ENCODE results near the gene MYCBP2.

MYCBP2 gene

GRCh38 chr13:77313923-77314322, 13.0 kb downstream of the MYCBP2 start:
- no peak for DNase-seq
- Mint-ChIP-seq H3K36me3 (ENCODE audit: low read depth) (no peaks in the 10 kb centered on the region), H3K9me3 (no peaks in the 10 kb centered on the region), H3K27ac (no peak overlapping the region), H3K4me3 (no peak overlapping the region), H3K4me1 (peaks cover 20% of the 10 kb centered on the region), H3K27me3 (ENCODE audit: low read depth, poor library complexity) (no peaks in the 10 kb centered on the region)
- TF ChIP-seq, protein P1, sequence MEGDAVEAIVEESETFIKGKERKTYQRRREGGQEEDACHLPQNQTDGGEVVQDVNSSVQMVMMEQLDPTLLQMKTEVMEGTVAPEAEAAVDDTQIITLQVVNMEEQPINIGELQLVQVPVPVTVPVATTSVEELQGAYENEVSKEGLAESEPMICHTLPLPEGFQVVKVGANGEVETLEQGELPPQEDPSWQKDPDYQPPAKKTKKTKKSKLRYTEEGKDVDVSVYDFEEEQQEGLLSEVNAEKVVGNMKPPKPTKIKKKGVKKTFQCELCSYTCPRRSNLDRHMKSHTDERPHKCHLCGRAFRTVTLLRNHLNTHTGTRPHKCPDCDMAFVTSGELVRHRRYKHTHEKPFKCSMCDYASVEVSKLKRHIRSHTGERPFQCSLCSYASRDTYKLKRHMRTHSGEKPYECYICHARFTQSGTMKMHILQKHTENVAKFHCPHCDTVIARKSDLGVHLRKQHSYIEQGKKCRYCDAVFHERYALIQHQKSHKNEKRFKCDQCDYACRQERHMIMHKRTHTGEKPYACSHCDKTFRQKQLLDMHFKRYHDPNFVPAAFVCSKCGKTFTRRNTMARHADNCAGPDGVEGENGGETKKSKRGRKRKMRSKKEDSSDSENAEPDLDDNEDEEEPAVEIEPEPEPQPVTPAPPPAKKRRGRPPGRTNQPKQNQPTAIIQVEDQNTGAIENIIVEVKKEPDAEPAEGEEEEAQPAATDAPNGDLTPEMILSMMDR (IDR thresholded peaks at IDR 0.05): no peak

GRCh38 chr13:77312311-77312710, 14.6 kb downstream of the MYCBP2 start:
- no peak for DNase-seq
- H3K4me1 Mint-ChIP-seq: peaks cover 17% of the 10 kb centered on the region
- TF ChIP-seq, protein P1 (IDR thresholded peaks at IDR 0.05): no peak
- H3K27ac Mint-ChIP-seq: no peak overlapping the region
- peaks cover 3% of the 10 kb centered on the region for H3K27me3 Mint-ChIP-seq (ENCODE audit: low read depth, poor library complexity)
- H3K4me3 Mint-ChIP-seq: no peak overlapping the region
- H3K9me3 Mint-ChIP-seq: no peaks in the 10 kb centered on the region
- H3K36me3 Mint-ChIP-seq (ENCODE audit: low read depth): no peaks in the 10 kb centered on the region

DNA sequence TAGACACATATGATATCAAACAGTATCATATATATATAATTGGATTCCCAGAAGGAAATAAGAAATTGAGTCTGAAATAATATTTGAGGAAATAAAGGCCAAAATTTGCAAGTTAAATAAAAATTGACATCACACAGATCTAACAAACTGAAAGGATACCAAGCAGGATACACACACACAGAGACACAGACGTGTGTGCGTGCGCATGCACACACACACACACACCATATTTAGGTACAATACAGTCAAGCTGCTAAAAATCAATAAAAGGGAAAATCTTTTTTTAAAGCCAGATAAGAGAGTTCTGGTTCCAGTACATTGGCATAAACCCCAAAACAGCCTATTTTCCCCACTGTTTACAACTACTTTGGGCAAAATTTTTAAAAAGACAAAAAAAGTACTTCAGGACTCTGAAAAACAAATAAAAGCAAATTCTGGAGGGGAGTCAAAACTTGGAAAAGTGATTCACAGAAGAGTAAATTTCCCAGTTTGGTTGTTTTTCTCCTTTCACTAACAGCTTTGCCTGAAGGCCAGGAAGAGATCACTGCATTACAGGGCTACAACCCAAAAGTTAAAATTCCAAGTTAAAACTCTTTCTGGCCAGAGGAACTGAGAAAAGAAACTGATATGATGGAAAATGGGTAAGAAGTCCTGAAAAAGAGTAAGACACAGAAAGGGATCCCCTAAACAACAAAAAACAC, 16.2 kb downstream of the MYCBP2 start:
- Mint-ChIP-seq H3K4me3 (no peak overlapping the region), H3K27me3 (ENCODE audit: low read depth, poor library complexity) (peaks cover 3% of the 10 kb centered on the region), H3K27ac (peak overlapping the region; percentile 27), H3K36me3 (ENCODE audit: low read depth) (no peaks in the 10 kb centered on the region), H3K4me1 (peaks cover 27% of the 10 kb centered on the region), H3K9me3 (no peaks in the 10 kb centered on the region)
- TF ChIP-seq, protein P1 (IDR thresholded peaks at IDR 0.05): no peak
- DNase-seq: no peak

DNA sequence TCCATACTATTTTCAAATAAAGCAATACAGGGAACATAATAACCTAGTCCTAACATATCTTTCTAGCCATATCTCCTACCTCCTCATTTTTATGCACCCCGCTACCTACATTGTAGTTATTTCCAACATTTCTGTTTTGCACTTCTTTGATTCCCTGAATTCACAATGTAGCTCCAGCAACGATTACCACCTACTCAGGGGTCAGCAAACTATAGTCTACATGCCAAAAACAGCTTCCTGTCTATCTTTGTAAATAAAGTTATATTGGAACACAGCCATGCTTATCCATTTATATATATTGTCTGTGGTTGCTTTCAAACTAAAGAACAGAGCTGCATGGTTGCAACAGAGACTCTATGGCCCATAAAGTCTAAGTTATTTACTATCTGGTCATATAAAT, 16.7 kb downstream of the MYCBP2 start:
- H3K4me3 Mint-ChIP-seq: no peak overlapping the region
- peaks cover 2% of the 10 kb centered on the region for H3K9me3 Mint-ChIP-seq
- H3K27ac Mint-ChIP-seq: no peak overlapping the region
- TF ChIP-seq, protein P1 (IDR thresholded peaks at IDR 0.05): no peak
- H3K36me3 Mint-ChIP-seq (ENCODE audit: low read depth): peaks cover 3% of the 10 kb centered on the region
- H3K27me3 Mint-ChIP-seq (ENCODE audit: low read depth, poor library complexity): peaks cover 3% of the 10 kb centered on the region
- DNase-seq: no peak
- H3K4me1 Mint-ChIP-seq: peaks cover 27% of the 10 kb centered on the region

DNA sequence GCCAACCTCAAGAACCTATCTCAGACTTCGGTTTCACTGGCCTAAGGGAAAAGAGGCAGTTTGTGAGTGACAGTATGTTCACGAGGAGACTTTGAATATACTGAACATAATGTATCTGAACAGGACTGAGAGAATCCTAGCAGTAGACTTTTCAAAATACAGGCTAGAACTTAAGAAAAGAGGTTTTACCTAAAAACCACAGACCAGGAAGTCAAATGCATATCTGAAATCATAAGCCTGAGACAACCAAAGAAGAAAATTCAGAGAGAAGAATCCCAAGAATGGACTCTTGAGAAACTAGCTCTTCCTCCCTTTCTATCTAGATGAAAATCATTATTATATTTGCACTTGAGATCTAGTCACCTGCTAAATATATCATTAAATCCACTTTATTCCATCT, 17.6 kb downstream of the MYCBP2 start:
- peaks cover 7% of the 10 kb centered on the region for H3K9me3 Mint-ChIP-seq
- TF ChIP-seq, protein P1 (IDR thresholded peaks at IDR 0.05): no peak
- H3K4me1 Mint-ChIP-seq: peaks cover 27% of the 10 kb centered on the region
- no peak overlapping the region for H3K4me3 Mint-ChIP-seq
- no peak overlapping the region for H3K27ac Mint-ChIP-seq
- DNase-seq: no peak
- peaks cover 7% of the 10 kb centered on the region for H3K36me3 Mint-ChIP-seq (ENCODE audit: low read depth)
- H3K27me3 Mint-ChIP-seq (ENCODE audit: low read depth, poor library complexity): peaks cover 3% of the 10 kb centered on the region

DNA sequence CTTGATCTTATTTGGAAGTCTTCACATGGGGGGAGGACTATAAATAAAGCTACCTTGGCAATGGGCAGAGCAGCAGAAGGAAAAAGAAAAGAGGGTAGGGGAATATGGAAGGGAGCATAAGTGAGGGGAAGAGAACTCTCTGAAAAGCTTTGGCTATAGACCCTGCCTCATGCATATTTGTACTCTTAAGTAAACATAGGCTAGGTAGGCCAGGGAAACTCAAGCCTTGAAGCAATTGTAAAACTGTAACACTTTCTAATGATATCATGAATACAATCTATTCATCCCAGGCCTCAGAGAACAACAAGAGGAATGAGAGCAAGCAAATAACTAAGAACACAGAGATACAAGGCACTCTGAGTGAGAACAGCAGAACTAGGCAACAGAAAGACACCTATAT, 20.4 kb downstream of the MYCBP2 start:
- TF ChIP-seq, protein P1 (IDR thresholded peaks at IDR 0.05): no peak
- Mint-ChIP-seq H3K27me3 (ENCODE audit: low read depth, poor library complexity) (peaks cover 3% of the 10 kb centered on the region), H3K9me3 (peaks cover 10% of the 10 kb centered on the region), H3K4me3 (no peak overlapping the region), H3K4me1 (peaks cover 20% of the 10 kb centered on the region), H3K27ac (no peak overlapping the region), H3K36me3 (ENCODE audit: low read depth) (peaks cover 18% of the 10 kb centered on the region)
- no peak for DNase-seq
